CD4-positive, alpha-beta T cell treated with Interleukin-2 at 100 ng/mL for 4 hours (primary cell): Measurements from ENCODE around the gene FGFBP3.
A peak's percentile ranks its signal among the peaks of the same experiment; 100 is the strongest.
"Not testable (repeated sequence)": the region's sequence is repeated elsewhere in the genome, so short reads cannot be mapped to it uniquely, and the experiment has no call there.

Experiments
- DNase-seq: peaks from one replicate; pipeline ENCODE4 v3.0.0-alpha.2; 2020; ENCODE audit warnings: low spot score

Gene FGFBP3

GRCh38 chr10:91901784-91902677 is 7.3 kb downstream of the FGFBP3 start:
- DNase-seq: peak; percentile 85

GRCh38 chr10:91897421-91897820 is 11.9 kb downstream of the FGFBP3 start:
- DNase-seq: no peak

GRCh38 chr10:91896212-91896756 is 13.0 kb downstream of the FGFBP3 start:
- DNase-seq: no peak

GRCh38 chr10:91894261-91894685 is 15.0 kb downstream of the FGFBP3 start:
- not testable (repeated sequence) for DNase-seq

GRCh38 chr10:91893051-91893450 is 16.2 kb downstream of the FGFBP3 start:
- DNase-seq: no peak

GRCh38 chr10:91891125-91892001 is 17.9 kb downstream of the FGFBP3 start:
- DNase-seq: no peak

GRCh38 chr10:91887272-91888076 is 21.8 kb downstream of the FGFBP3 start:
- DNase-seq: no peak

- no peak for DNase-seq
These were observed 22.4 kb downstream of the FGFBP3 start for GRCh38 chr10:91886954-91887271.

GRCh38 chr10:91885362-91886079 is 23.8 kb downstream of the FGFBP3 start:
- no peak for DNase-seq

GRCh38 chr10:91884536-91884935 is 24.8 kb downstream of the FGFBP3 start:
- DNase-seq: no peak

- no peak for DNase-seq
These were observed 25.5 kb downstream of the FGFBP3 start for GRCh38 chr10:91883549-91884444.

- no peak for DNase-seq
These were observed 29.0 kb downstream of the FGFBP3 start for GRCh38 chr10:91880310-91880709.

GRCh38 chr10:91879515-91880170 is 29.6 kb downstream of the FGFBP3 start:
- DNase-seq: no peak

- no peak for DNase-seq
These were observed 33.5 kb downstream of the FGFBP3 start for GRCh38 chr10:91875779-91876178.

GRCh38 chr10:91875156-91875555 is 34.1 kb downstream of the FGFBP3 start:
- no peak for DNase-seq

- no peak for DNase-seq
These were observed 43.7 kb downstream of the FGFBP3 start for GRCh38 chr10:91865562-91866081.

- DNase-seq: no peak
These were observed 44.5 kb downstream of the FGFBP3 start for GRCh38 chr10:91864744-91865143.

GRCh38 chr10:91864099-91864498 is 45.2 kb downstream of the FGFBP3 start:
- DNase-seq: no peak

- DNase-seq: no peak
These were observed 48.4 kb downstream of the FGFBP3 start for GRCh38 chr10:91860885-91861284.
